Neural cell (in vitro differentiated cells): ENCODE data around the gene ZNF672. TPM values are rescaled to one million over a fixed set of nuclear protein-coding genes. Genes with fewer than 3 reads are reported as not detected.

Source experiments
- H2AFZ ChIP-seq: fragments of 200-600, 300-800 bp; sonication (generic), shearing (Covaris generic); 2 replicates; pipeline ENCODE4 v1.6.0; 2014; ENCODE audit warnings: low read depth, mild to moderate bottlenecking, antibody characterized with exemption, low read length, moderate library complexity
- H3F3A ChIP-seq: fragments of 200-600 bp; shearing (Covaris generic); 2 replicates; pipeline ENCODE4 v1.6.1; 2016; ENCODE audit warnings: mild to moderate bottlenecking, moderate library complexity, mixed read lengths, antibody characterized with exemption, low read length; ENCODE audit not compliant: insufficient read depth, poor library complexity, severe bottlenecking
- H3K27ac ChIP-seq: fragments of 200-600, 300-800 bp; sonication (generic), shearing (Covaris generic); 2 replicates; pipeline ENCODE4 v1.5.1; 2014; ENCODE audit warnings: mild to moderate bottlenecking, low read length, moderate library complexity
- H3K27me3 ChIP-seq: fragments of 300-800, 200-600 bp; sonication (generic), shearing (Covaris generic); 2 replicates; pipeline ENCODE4 v1.6.0; 2014; ENCODE audit warnings: mild to moderate bottlenecking, low read depth, low read length, moderate library complexity; ENCODE audit not compliant: insufficient read depth
- H3K36me3 ChIP-seq: fragments of 300-800, 200-600 bp; sonication (generic), shearing (Covaris generic); 2 replicates; pipeline ENCODE4 v1.5.1; 2014; ENCODE audit warnings: mild to moderate bottlenecking, antibody characterized with exemption, low read length, moderate library complexity; ENCODE audit not compliant: insufficient read depth
- H3K4me2 ChIP-seq: fragments of 300-800, 200-600 bp; sonication (generic), shearing (Covaris generic); 2 replicates; pipeline ENCODE4 v1.6.0; 2014; ENCODE audit warnings: mild to moderate bottlenecking, low read length
- H3K4me3 ChIP-seq: fragments of 300-800, 200-600 bp; sonication (generic), shearing (Covaris generic); 2 replicates; pipeline ENCODE4 v1.5.1; 2014; ENCODE audit warnings: mild to moderate bottlenecking, low read length, moderate library complexity
- H3K79me2 ChIP-seq: fragments of 200-600 bp; shearing (Covaris generic); replicated peaks from 2 replicates; pipeline ENCODE4 v1.6.0; 2014; ENCODE audit warnings: mild to moderate bottlenecking, low read length, moderate library complexity; ENCODE audit not compliant: insufficient read depth
- H3K9ac ChIP-seq: fragments of 300-800, 200-600 bp; sonication (generic), shearing (Covaris generic); 2 replicates; pipeline ENCODE4 v1.6.1; 2016; ENCODE audit warnings: mild to moderate bottlenecking, low read length, mixed read lengths
- H3K9me2 ChIP-seq: fragments of 200-600 bp; shearing (Covaris generic); 2 replicates; pipeline ENCODE4 v1.6.1; 2016; ENCODE audit warnings: mild to moderate bottlenecking, low read length, mixed read lengths; ENCODE audit not compliant: insufficient read depth
- H3K9me3 ChIP-seq: fragments of 200-600, 300-800 bp; sonication (generic), shearing (Covaris generic); 2 replicates; pipeline ENCODE4 v1.6.1; 2016; ENCODE audit warnings: mild to moderate bottlenecking, mixed run types, low read length, moderate library complexity, mixed read lengths
- H4K20me1 ChIP-seq: fragments of 200-600 bp; shearing (Covaris generic); 2 replicates; pipeline ENCODE4 v1.6.1; 2016; ENCODE audit warnings: mild to moderate bottlenecking, mixed run types; ENCODE audit not compliant: insufficient read depth
- CTCF ChIP-seq: fragments of 450-650 bp; IDR thresholded peaks from 2 replicates; pipeline ENCODE4 v1.5.1; 2014; ENCODE audit warnings: antibody characterized with exemption, mild to moderate bottlenecking, moderate library complexity; ENCODE audit not compliant: poor library complexity, severe bottlenecking
- EP300 ChIP-seq: fragments of 450-650 bp; conservative IDR thresholded peaks from 2 replicates; pipeline ENCODE4 v1.6.1; 2014; ENCODE audit warnings: antibody characterized with exemption, mild to moderate bottlenecking, moderate library complexity; ENCODE audit not compliant: poor library complexity, severe bottlenecking
- EZH2 ChIP-seq: fragments of 200-600, 300-800 bp; shearing (Covaris generic), sonication (generic); IDR thresholded peaks from 2 replicates; pipeline ENCODE4 v1.6.1; 2014; ENCODE audit warnings: antibody characterized with exemption, low read length, borderline replicate concordance, mild to moderate bottlenecking; ENCODE audit not compliant: insufficient read depth, poor library complexity, severe bottlenecking
- MXI1 ChIP-seq: fragments of 450-650 bp; conservative IDR thresholded peaks from 2 replicates; pipeline ENCODE4 v1.6.1; 2014; ENCODE audit warnings: antibody characterized with exemption, mild to moderate bottlenecking; ENCODE audit not compliant: poor library complexity, severe bottlenecking
- POLR2AphosphoS5 ChIP-seq: IDR thresholded peaks from 2 replicates; pipeline ENCODE4 v1.6.1; 2012
- RAD21 ChIP-seq: fragments of 450-650 bp; conservative IDR thresholded peaks from 2 replicates; pipeline ENCODE4 v1.6.1; 2014; ENCODE audit warnings: antibody characterized with exemption, mild to moderate bottlenecking, moderate library complexity
- REST ChIP-seq: IDR thresholded peaks from 2 replicates; pipeline ENCODE4 v1.6.1; 2012; ENCODE audit warnings: borderline replicate concordance
- SMC3 ChIP-seq: fragments of 450-650 bp; conservative IDR thresholded peaks from 2 replicates; pipeline ENCODE4 v1.6.1; 2014; ENCODE audit warnings: antibody characterized with exemption, mild to moderate bottlenecking, moderate library complexity; ENCODE audit not compliant: poor library complexity
- TAF1 ChIP-seq: IDR thresholded peaks from 2 replicates; pipeline ENCODE4 v1.6.1; 2012; ENCODE audit warnings: low read depth
- polyA plus RNA-seq: library from polyadenylated mRNA; depleted of rRNA; stranded (reverse); fragments of >200 nt; gene quantifications from 2 replicates; pipeline ENCODE4 v1.2.3, GENCODE V29; 2014

Gene ZNF672
- polyA plus RNA-seq, 1 donor from 2014 or later: 22.9 TPM

- Histone ChIP-seq H3K9me2 (no peaks in the 10 kb centered on the region), H3K27ac (no peak overlapping the region), H3K36me3 (no peaks in the 10 kb centered on the region), H3F3A (no peaks in the 10 kb centered on the region), H4K20me1 (no peaks in the 10 kb centered on the region), H3K27me3 (no peaks in the 10 kb centered on the region), H2AFZ (no peak overlapping the region), H3K79me2 (peaks cover 10% of the 10 kb centered on the region), H3K9me3 (no peaks in the 10 kb centered on the region), H3K4me3 (no peak overlapping the region), H3K9ac (no peak overlapping the region), H3K4me2 (no peak overlapping the region)
- TF ChIP-seq EP300 (no peak), SMC3 (no peak), MXI1 (no peak), TAF1 (no peak), RAD21 (no peak), CTCF (no peak), EZH2 (no peak), POLR2AphosphoS5 (no peak), REST (no peak)
These were observed 4.8 kb downstream of the ZNF672 start for GRCh38 chr1:248842781-248843331.

GRCh38 chr1:248843687-248844086 is 5.7 kb downstream of the ZNF672 start:
- H3K79me2 ChIP-seq: peaks cover 10% of the 10 kb centered on the region
- no peaks in the 10 kb centered on the region for H4K20me1 ChIP-seq
- H3K27ac ChIP-seq: no peak overlapping the region
- H3F3A ChIP-seq: no peaks in the 10 kb centered on the region
- H3K4me2 ChIP-seq: no peak overlapping the region
- no peaks in the 10 kb centered on the region for H3K9me3 ChIP-seq
- no peaks in the 10 kb centered on the region for H3K27me3 ChIP-seq
- H3K9ac ChIP-seq: no peak overlapping the region
- TF ChIP-seq EZH2 (no peak), EP300 (no peak), CTCF (no peak), SMC3 (no peak), TAF1 (no peak), REST (no peak), MXI1 (no peak)
- H3K9me2 ChIP-seq: no peaks in the 10 kb centered on the region
- H3K36me3 ChIP-seq: no peaks in the 10 kb centered on the region
- H2AFZ ChIP-seq: no peak overlapping the region
- H3K4me3 ChIP-seq: no peak overlapping the region
